Stimulated activated CD8-positive, alpha-beta memory T cell treated with anti-CD3 and anti-CD28 coated beads, Interleukin-4, amount 100 ng/mL, for 24 hours (primary cell): ENCODE measurements around the gene CLDN17.

ENCODE experiments used
- DNase-seq: peaks from one replicate; pipeline ENCODE4 v3.0.0-alpha.2; 2020; ENCODE audit warnings: low read depth

CLDN17 gene

GRCh38 chr21:30166705-30167104 is at the start of gene CLDN17:
Gene CLDN17 (minus strand): TSS chr21:30166805. CDS start chr21:30166617, 188 bp downstream.
- no peak for DNase-seq

- DNase-seq, result no peak
Observed at GRCh38 chr21:30216041-30216723, 49.6 kb upstream of the CLDN17 start, which contains the start of gene CLDN8. Gene CLDN8 (minus strand): TSS chr21:30216097. CDS start chr21:30215925, 172 bp downstream.

- DNase-seq, result no peak
Observed at GRCh38 chr21:30211071-30211470, 44.5 kb upstream of the CLDN17 start.

- no peak for DNase-seq
Observed at GRCh38 chr21:30209601-30210000, 43.0 kb upstream of the CLDN17 start.

- DNase-seq, result no peak
Observed at GRCh38 chr21:30207252-30207579, 40.6 kb upstream of the CLDN17 start.

- DNase-seq, result no peak
Observed at GRCh38 chr21:30206551-30207251, 40.1 kb upstream of the CLDN17 start.

- no peak for DNase-seq
Observed at GRCh38 chr21:30200000-30200399, 33.4 kb upstream of the CLDN17 start.

GRCh38 chr21:30194701-30195299 is 28.2 kb upstream of the CLDN17 start:
- no peak for DNase-seq

- no peak for DNase-seq
Observed at GRCh38 chr21:30193201-30193600, 26.6 kb upstream of the CLDN17 start.

GRCh38 chr21:30190554-30190953 is 23.9 kb upstream of the CLDN17 start:
- no peak for DNase-seq

GRCh38 chr21:30189773-30190172 is 23.2 kb upstream of the CLDN17 start:
- no peak for DNase-seq

- no peak for DNase-seq
Observed at GRCh38 chr21:30186242-30186641, 19.6 kb upstream of the CLDN17 start.

GRCh38 chr21:30168086-30168485 is 1.5 kb upstream of the CLDN17 start:
- DNase-seq, result no peak

GRCh38 chr21:30166171-30166570 is 434 bp downstream of the CLDN17 start:
- DNase-seq, result no peak

- DNase-seq, result no peak
Observed at GRCh38 chr21:30164796-30165195, 1.8 kb downstream of the CLDN17 start.

- no peak for DNase-seq
Observed at GRCh38 chr21:30153697-30154340, 12.8 kb downstream of the CLDN17 start.

GRCh38 chr21:30152792-30153191 is 13.8 kb downstream of the CLDN17 start:
- DNase-seq, result no peak

GRCh38 chr21:30148906-30149305 is 17.7 kb downstream of the CLDN17 start:
- no peak for DNase-seq

GRCh38 chr21:30146558-30147282 is 19.9 kb downstream of the CLDN17 start:
- DNase-seq, result no peak

- DNase-seq, result no peak
Observed at GRCh38 chr21:30138483-30138882, 28.1 kb downstream of the CLDN17 start.

GRCh38 chr21:30129246-30129645 is 37.4 kb downstream of the CLDN17 start:
- no peak for DNase-seq

- no peak for DNase-seq
Observed at GRCh38 chr21:30126576-30126975, 40.0 kb downstream of the CLDN17 start.
